Measurements from ENCODE around the gene SEZ6L.

The SEZ6L gene

GRCh38 chr22:26164174-26164573, 5.1 kb upstream of the SEZ6L start:
- Mint-ChIP-seq H3K27me3 (peaks cover 55% of the 10 kb centered on the region), H3K4me1 (ENCODE audit: low read depth) (peaks cover 1% of the 10 kb centered on the region), H3K9me3 (no peaks in the 10 kb centered on the region), H3K27ac (no peak overlapping the region), H3K36me3 (ENCODE audit: low read depth) (no peaks in the 10 kb centered on the region), H3K4me3 (no peak overlapping the region)
- no peak for DNase-seq

GRCh38 chr22:26168330-26168851, 871 bp upstream of the SEZ6L start:
- Mint-ChIP-seq H3K4me3 (no peak overlapping the region), H3K4me1 (ENCODE audit: low read depth) (peaks cover 1% of the 10 kb centered on the region), H3K27me3 (peaks cover 84% of the 10 kb centered on the region), H3K27ac (no peak overlapping the region), H3K9me3 (no peaks in the 10 kb centered on the region), H3K36me3 (ENCODE audit: low read depth) (no peaks in the 10 kb centered on the region)
- DNase-seq = no peak

- Mint-ChIP-seq H3K4me1 (ENCODE audit: low read depth) (peaks cover 1% of the 10 kb centered on the region), H3K27ac (no peak overlapping the region), H3K9me3 (no peaks in the 10 kb centered on the region), H3K27me3 (peaks cover 88% of the 10 kb centered on the region), H3K36me3 (ENCODE audit: low read depth) (no peaks in the 10 kb centered on the region), H3K4me3 (no peak overlapping the region)
- DNase-seq = no peak
Observed at GRCh38 chr22:26168939-26169314, 335 bp upstream of the SEZ6L start.

GRCh38 chr22:26170112-26170492, 840 bp downstream of the SEZ6L start:
- H3K4me3 Mint-ChIP-seq = no peak overlapping the region
- peaks cover 1% of the 10 kb centered on the region for H3K4me1 Mint-ChIP-seq (ENCODE audit: low read depth)
- H3K36me3 Mint-ChIP-seq (ENCODE audit: low read depth) = no peaks in the 10 kb centered on the region

GRCh38 chr22:26170795-26171580, 1.7 kb downstream of the SEZ6L start:
- Mint-ChIP-seq H3K4me3 (no peak overlapping the region), H3K27ac (no peak overlapping the region), H3K27me3 (peaks cover 81% of the 10 kb centered on the region), H3K36me3 (ENCODE audit: low read depth) (no peaks in the 10 kb centered on the region), H3K9me3 (no peaks in the 10 kb centered on the region), H3K4me1 (ENCODE audit: low read depth) (peaks cover 1% of the 10 kb centered on the region)
- DNase-seq = no peak

More at GRCh38 chr22:26170112-26170492, 840 bp downstream of the SEZ6L start:
- Mint-ChIP-seq H3K9me3 (no peaks in the 10 kb centered on the region), H3K27ac (no peak overlapping the region), H3K27me3 (peaks cover 88% of the 10 kb centered on the region)
- DNase-seq = no peak

GRCh38 chr22:26172389-26172990, 3.2 kb downstream of the SEZ6L start:
- H3K4me1 Mint-ChIP-seq (ENCODE audit: low read depth) = peaks cover 1% of the 10 kb centered on the region
- no peaks in the 10 kb centered on the region for H3K9me3 Mint-ChIP-seq
- DNase-seq = no peak
- no peaks in the 10 kb centered on the region for H3K36me3 Mint-ChIP-seq (ENCODE audit: low read depth)
- peaks cover 66% of the 10 kb centered on the region for H3K27me3 Mint-ChIP-seq
- H3K27ac Mint-ChIP-seq = no peak overlapping the region
- H3K4me3 Mint-ChIP-seq = no peak overlapping the region

GRCh38 chr22:26174280-26174679, 5.0 kb downstream of the SEZ6L start:
- peaks cover 51% of the 10 kb centered on the region for H3K27me3 Mint-ChIP-seq
- no peaks in the 10 kb centered on the region for H3K4me1 Mint-ChIP-seq (ENCODE audit: low read depth)
- H3K36me3 Mint-ChIP-seq (ENCODE audit: low read depth) = no peaks in the 10 kb centered on the region
- H3K4me3 Mint-ChIP-seq = no peak overlapping the region
- DNase-seq = no peak
- H3K9me3 Mint-ChIP-seq = no peaks in the 10 kb centered on the region
- no peak overlapping the region for H3K27ac Mint-ChIP-seq

- Mint-ChIP-seq H3K27ac (no peak overlapping the region), H3K27me3 (peaks cover 22% of the 10 kb centered on the region), H3K9me3 (no peaks in the 10 kb centered on the region), H3K4me3 (no peak overlapping the region), H3K4me1 (ENCODE audit: low read depth) (no peaks in the 10 kb centered on the region), H3K36me3 (ENCODE audit: low read depth) (no peaks in the 10 kb centered on the region)
- DNase-seq = no peak
Observed at GRCh38 chr22:26182723-26183122, 13.5 kb downstream of the SEZ6L start.

- Mint-ChIP-seq H3K4me3 (no peak overlapping the region), H3K9me3 (no peaks in the 10 kb centered on the region), H3K4me1 (ENCODE audit: low read depth) (no peaks in the 10 kb centered on the region), H3K27me3 (peaks cover 22% of the 10 kb centered on the region), H3K36me3 (ENCODE audit: low read depth) (no peaks in the 10 kb centered on the region), H3K27ac (no peak overlapping the region)
- DNase-seq = no peak
Observed at GRCh38 chr22:26185190-26185589, 15.9 kb downstream of the SEZ6L start.

GRCh38 chr22:26188341-26188740, 19.1 kb downstream of the SEZ6L start:
- H3K9me3 Mint-ChIP-seq = no peaks in the 10 kb centered on the region
- H3K4me1 Mint-ChIP-seq (ENCODE audit: low read depth) = no peaks in the 10 kb centered on the region
- no peak overlapping the region for H3K4me3 Mint-ChIP-seq
- no peak overlapping the region for H3K27ac Mint-ChIP-seq
- no peak for DNase-seq
- H3K36me3 Mint-ChIP-seq (ENCODE audit: low read depth) = no peaks in the 10 kb centered on the region
- H3K27me3 Mint-ChIP-seq = peaks cover 22% of the 10 kb centered on the region

- DNase-seq = no peak
- Mint-ChIP-seq H3K4me3 (no peak overlapping the region), H3K27me3 (peaks cover 9% of the 10 kb centered on the region), H3K9me3 (no peaks in the 10 kb centered on the region), H3K27ac (no peak overlapping the region), H3K36me3 (ENCODE audit: low read depth) (no peaks in the 10 kb centered on the region), H3K4me1 (ENCODE audit: low read depth) (no peaks in the 10 kb centered on the region)
Observed at GRCh38 chr22:26194313-26194712, 25.1 kb downstream of the SEZ6L start.

GRCh38 chr22:26194877-26195276, 25.6 kb downstream of the SEZ6L start:
- no peak for DNase-seq
- Mint-ChIP-seq H3K27ac (no peak overlapping the region), H3K4me1 (ENCODE audit: low read depth) (no peaks in the 10 kb centered on the region), H3K27me3 (peaks cover 9% of the 10 kb centered on the region), H3K9me3 (no peaks in the 10 kb centered on the region), H3K4me3 (no peak overlapping the region), H3K36me3 (ENCODE audit: low read depth) (no peaks in the 10 kb centered on the region)

GRCh38 chr22:26196657-26197056, 27.4 kb downstream of the SEZ6L start:
- Mint-ChIP-seq H3K4me1 (ENCODE audit: low read depth) (no peaks in the 10 kb centered on the region), H3K27ac (no peak overlapping the region), H3K9me3 (no peaks in the 10 kb centered on the region), H3K27me3 (peaks cover 16% of the 10 kb centered on the region), H3K4me3 (no peak overlapping the region), H3K36me3 (ENCODE audit: low read depth) (no peaks in the 10 kb centered on the region)
- DNase-seq = no peak

- Mint-ChIP-seq H3K4me3 (no peak overlapping the region), H3K9me3 (no peaks in the 10 kb centered on the region), H3K36me3 (ENCODE audit: low read depth) (no peaks in the 10 kb centered on the region), H3K27ac (no peak overlapping the region), H3K27me3 (peaks cover 21% of the 10 kb centered on the region), H3K4me1 (ENCODE audit: low read depth) (no peaks in the 10 kb centered on the region)
- DNase-seq = no peak
Observed at GRCh38 chr22:26197425-26197824, 28.2 kb downstream of the SEZ6L start.

- peaks cover 23% of the 10 kb centered on the region for H3K27me3 Mint-ChIP-seq
- no peaks in the 10 kb centered on the region for H3K36me3 Mint-ChIP-seq (ENCODE audit: low read depth)
- no peak for DNase-seq
- no peaks in the 10 kb centered on the region for H3K4me1 Mint-ChIP-seq (ENCODE audit: low read depth)
- H3K27ac Mint-ChIP-seq = no peak overlapping the region
- H3K9me3 Mint-ChIP-seq = no peaks in the 10 kb centered on the region
- no peak overlapping the region for H3K4me3 Mint-ChIP-seq
Observed at GRCh38 chr22:26199665-26200064, 30.4 kb downstream of the SEZ6L start.

Data from activated T-cell treated with anti-CD3 and anti-CD28 coated beads, Interleukin-2, amount 50 U/mL, for 24 hours (primary cell).